ENCODE data around the gene GIT2.

The GIT2 gene

GRCh38 chr12:109890620-109891170, 105.5 kb downstream of the GIT2 start:
- no peak for DNase-seq (ENCODE audit: low read depth)

- DNase-seq (ENCODE audit: low read depth): peak; percentile 95
Measured at GRCh38 chr12:109888179-109889020, 107.8 kb downstream of the GIT2 start.

- DNase-seq (ENCODE audit: low read depth): peak; percentile 74
Measured at GRCh38 chr12:109885616-109886015, 110.6 kb downstream of the GIT2 start.

GRCh38 chr12:109883461-109883860, 112.7 kb downstream of the GIT2 start:
- DNase-seq (ENCODE audit: low read depth): no peak

GRCh38 chr12:109881752-109882151, 114.4 kb downstream of the GIT2 start:
- peak; percentile 14 for DNase-seq (ENCODE audit: low read depth)

GRCh38 chr12:109880938-109881337, 115.2 kb downstream of the GIT2 start:
- no peak for DNase-seq (ENCODE audit: low read depth)

- peak; percentile 47 for DNase-seq (ENCODE audit: low read depth)
Measured at GRCh38 chr12:109880043-109880931, 115.9 kb downstream of the GIT2 start, which contains the start of gene GLTP. Gene GLTP (minus strand): TSS chr12:109880541. CDS start chr12:109880374, 167 bp downstream.

Measured in amniotic epithelial cell (primary cell).